ENCODE results near the gene GXYLT2. TPM values are rescaled to one million over a fixed set of nuclear protein-coding genes. Genes with fewer than 3 reads are reported as not detected.

The GXYLT2 gene
- total RNA-seq, 4 donors from 2014 or later: 0.31 to 0.94 (median 0.38) TPM; not detected in 1

- H3K27ac ChIP-seq: no peak overlapping the region
- no peaks in the 10 kb centered on the region for H3K36me3 ChIP-seq
- H3K4me1 ChIP-seq: peaks cover 61 to 84% of the 10 kb centered on the region in 2 donors
- TF ChIP-seq CTCF (IDR thresholded peaks at IDR 0.05 in 4 of 5, conservative IDR thresholded peaks at IDR 0.05 in 1 of 5): no peak
- TF ChIP-seq POLR2A (IDR thresholded peaks at IDR 0.05): no peak
- DNase-seq (no peak), ATAC-seq (no peak)
- no peaks in the 10 kb centered on the region for H3K9me3 ChIP-seq
- no peak overlapping the region for H3K4me3 ChIP-seq
- intact Hi-C loops (cut with DNase I; ENCODE audit: low total_unique reads): no loop called here
- in situ Hi-C loops (cut with MboI; ENCODE audit: low sequenced_read_pairs in 4 of 4): no loop called here
- no peaks in the 10 kb centered on the region for H3K27me3 ChIP-seq
Observed at GRCh38 chr3:73026111-73026759, 138.4 kb downstream of the GXYLT2 start.

Other genes with a start within 250 kb of the GXYLT2 start
- 10 to 100 TPM in 3 of 4 donors, 1 to 10 TPM in 1; 9.2 to 15.0 (median 12.6) TPM for gene SHQ1, start 39.6 kb upstream of the GXYLT2 start, total RNA-seq
- gene PPP4R2, start 108.8 kb downstream of the GXYLT2 start, total RNA-seq: 10 to 100 TPM; 31.0 to 60.5 (median 47.0) TPM
- 1 to 10 TPM in 1 of 4 donors, under 1 TPM in 3; 0.18 to 4.8 (median 0.65) TPM for gene EBLN2, start 173.6 kb downstream of the GXYLT2 start, total RNA-seq